Stimulated activated CD8-positive, alpha-beta memory T cell treated with anti-CD3 and anti-CD28 coated beads, Interleukin-7, amount 100 ng/mL, for 48 hours (primary cell): ENCODE measurements around the gene GTF2IRD1.

Experiments used
- DNase-seq, 2 donors: peaks; one replicate each; pipeline ENCODE4 v3.0.0-alpha.2; 2020; ENCODE audit warnings: low read depth in 1 of 2; ENCODE audit errors: extremely low read depth in 1 of 2

GTF2IRD1 gene

GRCh38 chr7:74586258-74587175, 132.8 kb downstream of the GTF2IRD1 start:
- DNase-seq = no peak

- DNase-seq = no peak
These were observed 133.9 kb downstream of the GTF2IRD1 start for GRCh38 chr7:74587435-74588126.

GRCh38 chr7:74590813-74591212, 137.1 kb downstream of the GTF2IRD1 start:
- DNase-seq = no peak

GRCh38 chr7:74598558-74598957, 144.9 kb downstream of the GTF2IRD1 start:
- DNase-seq = no peak

GRCh38 chr7:74599244-74599643, 145.5 kb downstream of the GTF2IRD1 start:
- DNase-seq = no peak

GRCh38 chr7:74604326-74605020, 150.8 kb downstream of the GTF2IRD1 start:
- no peak for DNase-seq

- peak; percentile 8 to 20 for DNase-seq
These were observed 152.6 kb downstream of the GTF2IRD1 start for GRCh38 chr7:74606101-74606908.

GRCh38 chr7:74606909-74607510, 153.3 kb downstream of the GTF2IRD1 start:
- DNase-seq = no peak

- no peak for DNase-seq
These were observed 158.5 kb downstream of the GTF2IRD1 start for GRCh38 chr7:74612015-74612829.

GRCh38 chr7:74615933-74616780, 162.5 kb downstream of the GTF2IRD1 start:
- DNase-seq = no peak

- DNase-seq = no peak
These were observed 163.6 kb downstream of the GTF2IRD1 start for GRCh38 chr7:74617180-74617744.

GRCh38 chr7:74619235-74619860, 165.6 kb downstream of the GTF2IRD1 start:
- DNase-seq = no peak

GRCh38 chr7:74622228-74622749, 168.6 kb downstream of the GTF2IRD1 start:
- no peak for DNase-seq

GRCh38 chr7:74623135-74623534, 169.4 kb downstream of the GTF2IRD1 start:
- DNase-seq = no peak

GRCh38 chr7:74625446-74625845, 171.7 kb downstream of the GTF2IRD1 start:
- DNase-seq = no peak

- DNase-seq = no peak
These were observed 174.1 kb downstream of the GTF2IRD1 start for GRCh38 chr7:74627661-74628411.

- DNase-seq = no peak
These were observed 178.8 kb downstream of the GTF2IRD1 start for GRCh38 chr7:74632505-74632904.
